Measurements from ENCODE around the gene TLCD1.

TLCD1 gene

GRCh38 chr17:28726226-28726626 is at the start of gene TLCD1:
TSS of gene TLCD1 (minus strand) at chr17:28726233. CDS start at chr17:28726097, 136 bp downstream.
- DNase-seq (ENCODE audit: low spot score): peak; percentile 90

- DNase-seq (ENCODE audit: low spot score): no peak
Observed at GRCh38 chr17:28774206-28774605, 48.2 kb upstream of the TLCD1 start.

GRCh38 chr17:28773736-28774135 is 47.7 kb upstream of the TLCD1 start:
- no peak for DNase-seq (ENCODE audit: low spot score)

- no peak for DNase-seq (ENCODE audit: low spot score)
Observed at GRCh38 chr17:28765038-28765437, 39.0 kb upstream of the TLCD1 start.

- peak; percentile 82 for DNase-seq (ENCODE audit: low spot score)
Observed at GRCh38 chr17:28763804-28764266, 37.8 kb upstream of the TLCD1 start.

- no peak for DNase-seq (ENCODE audit: low spot score)
Observed at GRCh38 chr17:28763137-28763799, 37.2 kb upstream of the TLCD1 start.

- DNase-seq (ENCODE audit: low spot score): no peak
Observed at GRCh38 chr17:28760601-28761562, 34.8 kb upstream of the TLCD1 start.

- no peak for DNase-seq (ENCODE audit: low spot score)
Observed at GRCh38 chr17:28759256-28759865, 33.3 kb upstream of the TLCD1 start.

GRCh38 chr17:28758411-28759121 is 32.5 kb upstream of the TLCD1 start:
- DNase-seq (ENCODE audit: low spot score): no peak

- DNase-seq (ENCODE audit: low spot score): no peak
Observed at GRCh38 chr17:28756049-28756804, 30.2 kb upstream of the TLCD1 start.

- DNase-seq (ENCODE audit: low spot score): no peak
Observed at GRCh38 chr17:28755486-28755885, 29.5 kb upstream of the TLCD1 start.

- no peak for DNase-seq (ENCODE audit: low spot score)
Observed at GRCh38 chr17:28751600-28752366, 25.8 kb upstream of the TLCD1 start.

GRCh38 chr17:28750178-28751047 is 24.4 kb upstream of the TLCD1 start:
- DNase-seq (ENCODE audit: low spot score): peak; percentile 93

- DNase-seq (ENCODE audit: low spot score): no peak
Observed at GRCh38 chr17:28749516-28750177, 23.6 kb upstream of the TLCD1 start.

- no peak for DNase-seq (ENCODE audit: low spot score)
Observed at GRCh38 chr17:28748852-28749515, 23.0 kb upstream of the TLCD1 start.

GRCh38 chr17:28747801-28748750 is 22.0 kb upstream of the TLCD1 start:
- no peak for DNase-seq (ENCODE audit: low spot score)

GRCh38 chr17:28747051-28747691 is 21.1 kb upstream of the TLCD1 start:
- DNase-seq (ENCODE audit: low spot score): peak; percentile 20
